ENCODE results near the gene RTP4.

GRCh38 chr3:187360596-187360995 is 7.6 kb upstream of the RTP4 start:
- TF ChIP-seq MYC (IDR thresholded peaks at IDR 0.05; ENCODE audit: borderline replicate concordance, low read length): no peak
- TF ChIP-seq RFX5 (IDR thresholded peaks at IDR 0.05): no peak

Data from A549 (cell line).